Measurements from ENCODE around the gene ATP8A2. TPM values are rescaled to one million over a fixed set of nuclear protein-coding genes. Genes with fewer than 3 reads are reported as not detected.

The ATP8A2 gene
- total and polyA plus RNA-seq, 2 of the 4 experiments (the other 2 are of a cell fraction), result 0.02 to 0.18 TPM

- Histone ChIP-seq H3K14ac (replicated peaks; ENCODE audit: low read depth, low read length) (no peak overlapping the region), H4K8ac (ENCODE audit: low read depth in 2 of 2, low read length in 2 of 2) (no peak overlapping the region), H3K9me3 (ENCODE audit: control insufficient read depth, insufficient read depth, low read length) (no peaks in the 10 kb centered on the region; the same call in 1 of the 2 replicates), H2BK15ac (ENCODE audit: low read depth, low read length) (no peak overlapping the region), H4K5ac (ENCODE audit: low read depth, low read length) (no peak overlapping the region), H3K27ac (ENCODE audit: insufficient read depth, low read length) (no peak overlapping the region), H4K20me1 (ENCODE audit: insufficient read depth, low read length) (no peaks in the 10 kb centered on the region), H2BK120ac (ENCODE audit: low read depth, low read length) (no peak overlapping the region), H2AFZ (replicated peaks; ENCODE audit: low read length, poor library complexity) (no peak overlapping the region), H3K56ac (ENCODE audit: extremely low read depth, insufficient read depth, low read length) (no peak overlapping the region), H3K23ac (ENCODE audit: low read depth, low read length) (no peak overlapping the region), H2BK20ac (ENCODE audit: low read depth, low read length) (no peak overlapping the region), H2AK9ac (replicated peaks; ENCODE audit: low read depth, low read length, poor library complexity) (no peak overlapping the region), H3K4me3 (ENCODE audit: insufficient read depth, low read depth, low read length) (no peak overlapping the region), H2AK5ac (ENCODE audit: low read depth, low read length) (no peak overlapping the region), H3K4me2 (ENCODE audit: low read depth, low read length) (no peak overlapping the region), H3K9ac (ENCODE audit: low read depth, low read length) (no peak overlapping the region), H3K18ac (ENCODE audit: low read depth, low read length) (no peak overlapping the region), H4K91ac (ENCODE audit: insufficient read depth, low read depth, low read length) (no peak overlapping the region), H3K27me3 (ENCODE audit: control insufficient read depth, insufficient read depth, low read length) (no peaks in the 10 kb centered on the region), H3K36me3 (ENCODE audit: control insufficient read depth, insufficient read depth, low read length) (no peaks in the 10 kb centered on the region), H3K9me1 (ENCODE audit: insufficient read depth, low read length) (no peaks in the 10 kb centered on the region), H3K4me1 (ENCODE audit: control insufficient read depth, insufficient read depth, low read length) (no peaks in the 10 kb centered on the region), H3K4ac (ENCODE audit: low read depth, low read length) (no peak overlapping the region), H3K79me1 (ENCODE audit: low read depth in 1 of 2, low read length in 2 of 2) (no peaks in the 10 kb centered on the region), H2BK5ac (ENCODE audit: low read depth, low read length, poor library complexity, severe bottlenecking) (no peak overlapping the region)
- in situ Hi-C loops (cut with MboI; ENCODE audit: low sequenced_read_pairs), result no loop called here
- no TSS peak for BruUV-seq (replicated peaks)
- intact Hi-C loops (cut with micrococcal nuclease), result no loop called here
- POLR2A ChIA-PET (ENCODE audit: unreplicated experiment), result no interaction called here
- dilution Hi-C loops (cut with HindIII; ENCODE audit: low sequenced_read_pairs, unreplicated experiment), result no loop called here
- ATAC-seq (ENCODE audit: low read depth), result no peak
- CTCF ChIA-PET, result interaction anchor here (0.6 kb wide), 1 partner anchor 77 kb away, joined by 3 read pairs; no protein-coding TSS in a partner anchor
- 80% methylated on average over 1 of the region's 2 CpGs; no CpG with 5 or more reads in 1 of the 2 experiments for WGBS, 2 experiments (ENCODE audit: extremely low coverage in 2 of 2, insufficient read length in 1 of 2)
- no peak for TF ChIP-seq FOS (IDR thresholded peaks at IDR 0.05; ENCODE audit: low read depth, low read length)
- 0 out of 2 replicates have a peak, but pooled peaks have one; percentile 22 for TF ChIP-seq NFE2L2 (IDR thresholded peaks at IDR 0.05; ENCODE audit: low read depth, low read length)
- DNase-seq, result no peak
These were observed 281.0 kb downstream of the ATP8A2 start for GRCh38 chr13:25652764-25653163.
